CD4-positive, alpha-beta T cell treated with Interleukin-10 for 1 hour (primary cell): ENCODE results near the gene ANKRD16.
"Not testable (repeated sequence)": the region's sequence is repeated elsewhere in the genome, so short reads cannot be mapped to it uniquely, and the experiment has no call there.

ENCODE experiments used
- DNase-seq: peaks from one replicate; pipeline ENCODE4 v3.0.0-alpha.2; 2020

Gene ANKRD16

GRCh38 chr10:5902511-5903274 is 13.0 kb upstream of the ANKRD16 start:
- DNase-seq, result no peak

DNA sequence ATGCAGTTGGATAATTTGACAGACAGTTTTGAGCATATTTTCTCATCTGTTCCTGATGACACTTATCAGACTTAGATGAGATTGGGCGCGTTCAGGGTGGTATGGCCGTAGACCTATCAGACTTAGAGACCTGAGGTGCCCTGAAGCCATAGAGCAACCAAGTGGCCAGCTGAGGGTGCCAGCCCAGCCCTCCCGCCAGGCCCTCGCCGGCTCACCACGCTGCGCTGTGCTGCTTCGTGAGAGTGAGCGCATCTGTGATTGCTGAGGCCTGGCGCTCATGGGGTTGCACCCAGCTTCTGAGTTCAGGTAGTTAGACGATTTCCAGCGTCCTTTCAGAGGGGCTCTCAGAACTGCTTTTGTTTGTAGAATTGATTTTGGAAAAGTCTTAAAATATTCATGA is 10.6 kb upstream of the ANKRD16 start:
- DNase-seq, result no peak

DNA sequence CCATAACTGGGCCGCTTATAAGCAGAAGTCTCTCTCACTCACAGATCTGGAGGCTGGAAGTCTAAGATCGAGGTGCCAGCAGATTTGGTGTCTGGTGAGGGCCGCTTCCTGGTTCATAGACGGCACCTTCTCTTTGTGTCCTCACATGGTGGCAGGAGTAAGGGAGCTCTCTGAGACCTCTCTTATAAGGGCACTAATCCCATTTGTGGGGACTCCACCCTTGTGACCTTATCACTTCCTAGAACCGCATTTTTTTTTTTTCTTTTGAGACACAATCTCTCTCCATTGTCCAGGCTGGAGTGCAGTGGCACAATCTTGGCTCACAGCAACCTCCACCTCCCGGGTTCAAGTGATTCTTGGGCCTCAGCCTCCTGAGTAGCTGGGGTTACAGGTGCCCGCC is 8.5 kb upstream of the ANKRD16 start:
- no peak for DNase-seq

DNA sequence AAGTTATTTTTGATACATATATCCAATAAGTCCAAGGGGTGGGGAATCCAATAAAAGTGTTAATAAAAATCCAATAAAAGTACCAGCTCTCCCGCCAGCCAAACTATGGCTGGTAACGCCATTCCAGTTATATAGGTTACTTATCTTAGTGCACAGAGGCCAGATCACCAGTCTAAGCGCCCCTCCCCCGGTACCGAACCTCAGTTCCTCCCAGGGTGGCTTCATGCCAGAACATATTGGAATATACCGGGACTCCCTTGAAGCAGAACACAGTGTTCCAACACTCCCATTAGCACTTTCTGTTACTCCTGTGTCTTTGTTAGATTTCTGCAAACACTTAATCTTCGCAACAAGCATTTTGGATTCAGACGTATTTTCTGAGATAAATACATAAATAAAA is 7.8 kb upstream of the ANKRD16 start:
- DNase-seq, result no peak

- DNase-seq, result no peak
Observed at GRCh38 chr10:5897053-5897340, 7.3 kb upstream of the ANKRD16 start.

- DNase-seq, result no peak
Observed at GRCh38 chr10:5896208-5897052, 6.7 kb upstream of the ANKRD16 start.

- DNase-seq, result peak; percentile 4
Observed at GRCh38 chr10:5895804-5896203, 6.1 kb upstream of the ANKRD16 start.

- DNase-seq, result no peak
Observed at GRCh38 chr10:5895365-5895764, 5.7 kb upstream of the ANKRD16 start.

- no peak for DNase-seq
Observed at GRCh38 chr10:5894873-5895272, 5.2 kb upstream of the ANKRD16 start.

DNA sequence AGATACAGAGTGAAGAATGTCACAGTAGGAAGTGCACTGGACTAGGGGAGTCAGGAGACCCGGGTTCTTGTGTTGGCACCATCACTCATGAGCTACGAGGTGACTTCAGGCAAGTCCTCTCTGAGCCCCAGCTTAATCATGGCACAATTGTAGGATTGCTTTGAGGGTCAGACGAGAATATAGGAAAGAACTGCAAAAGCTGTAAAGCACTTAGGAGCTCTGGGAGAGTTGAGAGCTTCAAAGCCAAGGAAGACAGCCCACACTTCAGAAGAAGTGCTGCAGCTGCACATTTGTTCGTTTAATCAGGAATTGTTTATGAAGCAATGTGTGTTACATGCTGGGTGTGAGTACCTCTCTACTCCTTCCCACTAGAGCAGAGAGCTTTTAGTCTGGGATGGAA is 4.7 kb upstream of the ANKRD16 start:
- DNase-seq, result no peak

DNA sequence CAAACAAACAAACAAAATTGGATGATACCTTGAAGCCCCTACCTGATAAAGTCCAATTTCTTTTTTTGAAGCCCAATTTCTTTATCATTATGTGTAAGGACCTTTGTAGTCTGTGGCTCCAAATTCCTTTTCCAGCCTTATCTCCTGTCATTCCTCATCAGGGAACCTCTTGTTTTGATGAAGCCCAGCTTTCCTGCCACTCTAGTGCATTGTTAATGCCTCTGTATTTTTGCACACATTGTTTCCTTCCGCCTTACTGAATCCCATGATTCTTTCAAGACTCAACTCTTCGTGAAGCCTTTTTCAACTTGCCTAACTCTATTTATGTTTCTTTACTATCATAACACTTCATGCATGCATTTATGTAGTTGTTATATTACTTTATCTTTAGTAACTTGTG is 3.6 kb upstream of the ANKRD16 start:
- DNase-seq, result no peak

DNA sequence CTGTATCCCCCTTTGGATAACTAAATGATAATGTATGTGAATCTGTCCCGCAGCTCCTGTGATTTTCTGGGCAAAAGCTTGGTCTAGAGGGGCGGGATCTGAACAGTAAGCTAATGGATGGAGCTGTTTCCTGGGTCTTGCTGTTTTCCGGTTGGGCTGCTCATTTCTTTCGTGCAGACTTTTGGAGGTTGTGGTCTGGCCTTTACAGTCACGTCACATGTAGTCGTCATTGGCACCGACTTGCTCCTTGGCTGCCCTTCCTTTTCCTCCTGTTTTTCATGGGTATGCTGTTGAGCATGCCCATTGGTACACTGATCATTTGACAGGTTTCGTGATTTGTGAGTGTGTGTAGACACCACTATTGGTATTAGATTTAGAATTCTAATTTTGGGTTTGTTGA is 2.3 kb upstream of the ANKRD16 start:
- DNase-seq, result no peak

GRCh38 chr10:5891009-5891408 is 1.3 kb upstream of the ANKRD16 start:
- no peak for DNase-seq

- DNase-seq, result peak; percentile 17
Observed at GRCh38 chr10:5890452-5890915, 791 bp upstream of the ANKRD16 start.

- DNase-seq, result peak; percentile 33
Observed at GRCh38 chr10:5888843-5889623, 660 bp downstream of the ANKRD16 start.

- DNase-seq, result no peak
Observed at GRCh38 chr10:5888351-5888750, 1.3 kb downstream of the ANKRD16 start.

- no peak for DNase-seq
Observed at GRCh38 chr10:5887641-5888040, 2.1 kb downstream of the ANKRD16 start.

DNA sequence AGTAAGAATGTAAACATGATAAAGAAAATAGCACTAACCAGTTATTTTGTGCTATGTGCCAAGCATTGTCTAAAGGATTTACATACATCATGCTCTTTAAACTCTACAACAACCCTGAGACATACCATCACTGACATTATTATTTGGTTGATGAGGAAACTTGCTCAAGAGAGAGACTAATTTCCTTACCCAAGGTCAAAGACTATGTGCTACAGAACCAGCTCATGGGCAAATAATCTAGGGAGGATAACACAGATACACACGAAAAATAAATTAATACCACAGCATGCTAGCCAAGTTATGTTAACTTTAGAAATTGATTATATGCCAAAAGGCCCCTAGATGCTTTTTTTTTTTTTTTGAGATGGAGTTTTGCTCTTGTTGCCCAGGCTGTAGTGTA is 2.7 kb downstream of the ANKRD16 start:
- no peak for DNase-seq

- DNase-seq, result no peak
Observed at GRCh38 chr10:5885619-5886018, 4.1 kb downstream of the ANKRD16 start.

DNA sequence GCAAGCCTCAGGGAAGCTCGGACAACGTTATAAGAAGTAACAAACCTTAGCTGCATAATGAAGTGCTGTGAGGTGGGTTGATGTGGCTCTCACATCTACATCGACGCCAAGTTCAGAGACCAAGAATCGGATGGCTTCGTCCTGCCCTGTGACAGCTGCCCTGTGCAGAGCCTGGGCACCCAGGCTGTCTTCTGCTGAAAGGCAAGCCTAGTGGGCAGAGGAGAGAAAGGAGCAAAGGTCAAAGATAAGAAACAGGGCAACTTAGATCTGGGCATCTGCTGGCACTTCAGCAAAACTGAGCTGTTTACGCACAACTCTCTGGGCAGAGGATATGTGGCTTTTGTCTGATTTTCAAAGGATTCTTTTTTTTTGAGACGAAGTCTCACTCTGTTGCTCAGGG is 6.7 kb downstream of the ANKRD16 start:
- DNase-seq, result no peak

GRCh38 chr10:5877041-5877440 is 12.7 kb downstream of the ANKRD16 start:
- DNase-seq, result not testable (repeated sequence)

GRCh38 chr10:5876181-5876768 is 13.4 kb downstream of the ANKRD16 start:
- no peak for DNase-seq

- DNase-seq, result peak; percentile 76
Observed at GRCh38 chr10:5873515-5873995, 16.1 kb downstream of the ANKRD16 start.
